Fibroblast of the aortic adventitia (primary cell): ENCODE results near the gene HCFC1. TPM values are rescaled to one million over a fixed set of nuclear protein-coding genes. Genes with fewer than 3 reads are reported as not detected.
A peak's percentile ranks its signal among the peaks of the same experiment; 100 is the strongest.

Experiments
- DNase-seq: peaks from one replicate; pipeline ENCODE4 v3.0.0-alpha.2; 2010; ENCODE audit warnings: low read depth
- H3K4me3 ChIP-seq: 2 replicates; pipeline ENCODE4 v1.5.1; 2011; ENCODE audit warnings: low read depth, mild to moderate bottlenecking, control low read depth, low read length, moderate library complexity
- total RNA-seq: library from RNA; depleted of rRNA; stranded (reverse); fragments of >200 nt; gene quantifications from 2 replicates; pipeline ENCODE4 v1.2.3, GENCODE V29; 2012; ENCODE audit warnings: low replicate concordance
- TF ChIP-seq, protein P1 (sequence below): IDR thresholded peaks from 2 replicates; pipeline ENCODE4 v1.5.1; 2011; ENCODE audit warnings: mild to moderate bottlenecking, low read length, control low read depth, inconsistent platforms; ENCODE audit not compliant: insufficient read depth

Gene HCFC1
- total RNA-seq, 1 donor, result 34.5 TPM

DNA sequence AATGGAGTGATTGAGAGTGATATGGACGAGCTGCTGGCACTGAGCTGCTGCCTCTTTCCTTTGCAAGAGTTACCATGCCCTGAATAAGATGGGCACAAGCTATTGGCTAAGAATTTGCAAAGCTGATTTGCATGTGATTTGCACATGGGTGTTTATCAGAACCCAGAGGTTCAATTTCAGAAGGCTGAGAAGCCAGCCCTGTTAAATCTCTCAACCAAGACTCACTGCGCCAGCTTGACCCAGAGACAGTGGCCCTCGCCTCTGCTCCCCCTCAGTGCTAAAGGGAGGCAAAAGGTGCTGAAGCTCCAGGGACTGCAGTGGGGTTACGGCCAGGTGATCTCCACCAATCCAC lies 46.3 kb downstream of the HCFC1 start:
- no peak for DNase-seq
- TF ChIP-seq, protein P1, sequence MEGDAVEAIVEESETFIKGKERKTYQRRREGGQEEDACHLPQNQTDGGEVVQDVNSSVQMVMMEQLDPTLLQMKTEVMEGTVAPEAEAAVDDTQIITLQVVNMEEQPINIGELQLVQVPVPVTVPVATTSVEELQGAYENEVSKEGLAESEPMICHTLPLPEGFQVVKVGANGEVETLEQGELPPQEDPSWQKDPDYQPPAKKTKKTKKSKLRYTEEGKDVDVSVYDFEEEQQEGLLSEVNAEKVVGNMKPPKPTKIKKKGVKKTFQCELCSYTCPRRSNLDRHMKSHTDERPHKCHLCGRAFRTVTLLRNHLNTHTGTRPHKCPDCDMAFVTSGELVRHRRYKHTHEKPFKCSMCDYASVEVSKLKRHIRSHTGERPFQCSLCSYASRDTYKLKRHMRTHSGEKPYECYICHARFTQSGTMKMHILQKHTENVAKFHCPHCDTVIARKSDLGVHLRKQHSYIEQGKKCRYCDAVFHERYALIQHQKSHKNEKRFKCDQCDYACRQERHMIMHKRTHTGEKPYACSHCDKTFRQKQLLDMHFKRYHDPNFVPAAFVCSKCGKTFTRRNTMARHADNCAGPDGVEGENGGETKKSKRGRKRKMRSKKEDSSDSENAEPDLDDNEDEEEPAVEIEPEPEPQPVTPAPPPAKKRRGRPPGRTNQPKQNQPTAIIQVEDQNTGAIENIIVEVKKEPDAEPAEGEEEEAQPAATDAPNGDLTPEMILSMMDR, result no peak
- H3K4me3 ChIP-seq, result no peak overlapping the region

DNA sequence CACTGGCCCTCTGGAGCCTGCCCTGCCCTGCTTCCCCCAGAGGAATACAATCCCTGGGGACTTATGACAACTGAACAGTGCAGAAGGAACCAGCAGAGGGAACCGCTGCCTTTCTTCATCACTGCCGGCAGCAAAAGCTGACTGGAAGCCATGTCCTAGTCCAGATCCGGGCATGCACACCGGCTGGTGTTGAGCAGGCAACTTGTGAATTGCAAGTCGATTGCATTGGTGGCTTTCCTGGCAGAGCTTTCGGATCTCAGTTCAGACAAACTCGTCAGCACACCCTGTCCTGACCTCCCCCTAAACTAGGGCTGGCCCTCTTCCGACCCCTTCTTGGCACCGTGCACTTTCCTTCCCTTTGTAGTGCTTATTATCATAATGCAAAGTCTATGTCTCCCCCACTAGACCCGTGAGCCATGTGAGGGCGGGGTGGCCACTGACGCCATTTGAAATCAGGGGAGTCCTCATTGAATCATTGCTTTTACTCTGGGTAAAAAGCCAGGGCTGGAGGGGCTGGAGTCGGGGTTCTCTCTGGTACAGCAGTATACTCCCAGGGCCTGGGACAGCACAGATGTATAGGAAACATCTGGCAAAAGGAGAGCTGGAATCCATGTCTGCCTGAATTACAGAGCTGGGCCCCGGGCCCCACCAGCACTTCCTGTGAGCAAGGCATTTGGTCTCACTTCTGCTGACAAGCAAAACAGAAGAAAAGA lies 47.3 kb downstream of the HCFC1 start:
- TF ChIP-seq, protein P1, result no peak
- no peak overlapping the region for H3K4me3 ChIP-seq
- DNase-seq, result peak; percentile 35

DNA sequence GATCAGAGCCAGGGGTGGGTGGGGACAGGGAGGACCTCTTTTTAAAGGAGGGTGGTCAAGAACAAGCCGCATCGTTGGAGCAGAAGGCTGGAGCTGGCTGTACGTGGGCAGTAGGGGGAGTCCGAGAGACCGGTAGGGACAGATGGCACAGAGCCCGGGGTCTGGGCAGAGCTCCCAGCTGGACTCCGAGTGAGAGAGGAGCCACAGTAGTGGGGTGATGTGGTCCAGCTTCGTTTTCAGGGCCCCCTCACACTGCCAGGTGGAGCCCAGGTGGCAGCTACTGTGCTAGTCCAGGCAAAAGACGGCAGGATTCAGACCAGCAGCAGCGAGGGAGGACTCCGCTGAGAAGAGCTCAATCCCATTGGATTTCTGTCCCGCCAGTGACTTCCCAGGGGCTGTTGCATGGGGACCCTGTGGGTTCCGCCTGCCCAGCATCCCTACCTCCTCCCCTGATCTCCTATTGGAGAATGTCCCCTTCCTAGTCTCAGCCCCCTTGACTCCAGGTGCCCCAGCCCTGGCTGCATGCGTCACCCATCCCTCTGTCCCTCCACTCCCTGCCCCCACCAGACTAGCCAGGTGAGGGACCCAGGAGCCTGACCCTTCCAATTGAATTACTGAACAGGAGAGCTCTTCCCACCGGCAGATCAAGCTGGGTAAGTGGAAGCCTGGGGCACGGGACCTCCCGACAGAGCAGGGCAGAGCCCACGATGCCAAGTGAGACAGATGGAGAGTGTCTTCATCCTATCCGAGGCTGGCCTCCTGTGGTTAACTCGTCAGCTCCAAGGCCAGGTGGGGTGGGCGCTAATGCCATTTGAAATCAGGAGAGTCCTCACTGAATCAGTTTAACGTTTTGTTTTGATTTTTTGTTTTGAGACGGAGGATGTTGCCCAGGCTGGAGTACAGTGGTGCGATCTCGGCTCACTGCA lies 48.4 kb downstream of the HCFC1 start:
- TF ChIP-seq, protein P1, result peak; percentile 76
- peak; percentile 67 for DNase-seq
- H3K4me3 ChIP-seq, result no peak overlapping the region

DNA sequence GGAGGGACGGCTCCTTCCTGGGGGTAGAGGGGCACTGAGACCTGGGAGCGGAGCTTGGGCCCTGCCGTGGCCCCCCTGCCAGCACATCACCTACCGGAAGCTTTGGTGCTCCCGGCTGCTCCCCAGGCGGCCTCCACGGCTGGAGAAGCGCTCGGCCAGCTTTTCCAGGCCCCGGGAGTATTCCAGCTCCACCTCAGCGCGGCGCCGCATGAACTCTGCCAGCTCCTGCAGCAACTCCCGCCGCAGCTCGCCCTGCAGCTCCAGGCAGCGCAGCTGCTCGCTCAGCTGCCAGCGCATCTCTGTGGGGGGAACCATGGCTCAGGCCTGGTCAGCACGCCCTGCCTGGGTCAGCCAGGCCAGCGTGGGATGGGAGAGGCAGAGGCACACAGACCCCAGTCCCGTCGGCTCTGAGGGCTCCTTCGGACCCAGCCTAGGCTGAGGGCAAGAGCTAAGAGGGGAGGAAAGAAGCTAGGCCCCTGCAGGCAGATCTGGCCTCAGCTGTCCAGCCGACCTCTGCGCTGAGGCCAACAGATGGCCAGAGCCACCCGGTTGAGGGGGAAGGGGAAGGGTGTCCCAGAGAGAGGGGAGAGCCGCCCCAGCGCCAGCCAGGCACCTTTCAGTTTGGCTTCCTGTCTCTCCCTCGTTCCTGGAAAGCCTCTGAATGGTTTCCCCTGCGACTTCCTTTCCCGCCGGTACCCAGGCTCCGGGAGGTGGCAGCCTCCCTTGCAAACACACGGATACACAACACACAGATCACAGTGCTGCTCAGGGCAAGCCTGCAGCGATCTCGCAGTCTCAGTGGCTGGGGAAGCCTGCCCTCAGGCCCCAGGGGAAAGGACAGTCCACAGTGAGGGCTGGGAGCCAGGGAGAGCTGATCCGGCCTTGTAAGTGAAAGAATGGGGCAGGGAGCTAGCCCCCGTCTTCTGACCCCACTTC lies 49.8 kb downstream of the HCFC1 start:
- DNase-seq, result peak; percentile 15

DNA sequence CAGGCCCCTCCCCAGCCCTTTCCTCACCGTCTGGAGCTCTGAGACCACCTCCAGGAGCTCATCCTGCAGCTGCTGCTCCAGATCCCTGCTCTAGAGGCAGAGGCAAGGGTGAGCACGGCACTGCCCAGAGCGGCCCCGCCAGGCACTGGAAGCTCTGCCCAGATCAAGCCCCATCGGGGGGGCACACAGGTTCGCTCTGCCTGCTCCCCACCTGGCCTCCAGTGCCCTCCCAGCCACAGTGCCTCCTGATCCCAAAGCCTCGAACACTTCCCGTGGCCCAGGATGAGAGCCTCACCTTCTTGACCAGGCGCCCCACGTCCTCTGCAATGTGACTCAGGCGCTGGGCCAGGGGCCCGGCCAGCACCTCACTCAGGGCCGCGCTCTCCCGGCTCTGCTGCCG lies 50.5 kb downstream of the HCFC1 start:
- TF ChIP-seq, protein P1, result no peak
- no peak overlapping the region for H3K4me3 ChIP-seq
- DNase-seq, result no peak

More for the DNA sequence above, 49.8 kb downstream of the HCFC1 start:
- TF ChIP-seq, protein P1, result no peak
- no peak overlapping the region for H3K4me3 ChIP-seq

DNA sequence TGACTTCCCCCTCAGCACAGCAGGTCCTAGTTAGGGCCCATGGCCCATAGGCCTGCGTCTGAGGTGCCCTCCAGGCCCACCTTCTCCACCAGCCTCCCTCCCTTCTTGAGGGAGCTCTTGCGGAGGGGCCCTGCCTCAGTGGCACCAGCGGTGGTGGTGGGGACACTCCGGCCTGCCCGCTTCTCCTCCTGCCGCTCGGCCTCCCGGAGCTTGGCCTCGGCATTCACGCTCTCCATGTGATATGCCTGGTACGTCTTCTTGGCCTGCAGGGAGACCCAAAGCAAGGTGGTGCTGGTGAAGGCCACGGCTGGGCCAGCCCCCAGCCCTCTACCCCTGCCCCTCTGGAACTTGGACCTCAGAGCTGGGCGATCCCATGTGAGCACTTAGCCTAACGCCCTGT lies 51.1 kb downstream of the HCFC1 start:
- TF ChIP-seq, protein P1, result no peak
- no peak for DNase-seq
- H3K4me3 ChIP-seq, result no peak overlapping the region
